OCI-LY7 (cell line): Measurements from ENCODE around the gene TTC34.

Source experiments
- CTCF ChIP-seq: fragments of 200-600 bp; sonication (generic); conservative IDR thresholded peaks from 2 replicates; pipeline ENCODE4 v1.5.1; 2014; ENCODE audit warnings: mild to moderate bottlenecking, antibody characterized with exemption, low read length, moderate library complexity, mixed read lengths
- EZH2phosphoT487 ChIP-seq: fragments of 200-600 bp; sonication (generic); IDR thresholded peaks from 2 replicates; pipeline ENCODE4 v1.6.1; 2018; ENCODE audit warnings: low read depth, borderline replicate concordance, mild to moderate bottlenecking, mixed run types, antibody characterized with exemption, low read length, moderate library complexity, mixed read lengths

- TF ChIP-seq CTCF (no peak), EZH2phosphoT487 (no peak)
These were observed 194.4 kb downstream of the TTC34 start for GRCh38 chr1:2606881-2607621.
